Fibroblast of gingiva (primary cell): ENCODE measurements around the gene TMEM45A.
A peak's percentile ranks its signal among the peaks of the same experiment; 100 is the strongest.
"Not testable (repeated sequence)": the region's sequence is repeated elsewhere in the genome, so short reads cannot be mapped to it uniquely, and the experiment has no call there.

ENCODE experiments used
- DNase-seq: peaks from one replicate; pipeline ENCODE4 v3.0.0-alpha.2; 2011; ENCODE audit warnings: low read depth

TMEM45A gene

DNA sequence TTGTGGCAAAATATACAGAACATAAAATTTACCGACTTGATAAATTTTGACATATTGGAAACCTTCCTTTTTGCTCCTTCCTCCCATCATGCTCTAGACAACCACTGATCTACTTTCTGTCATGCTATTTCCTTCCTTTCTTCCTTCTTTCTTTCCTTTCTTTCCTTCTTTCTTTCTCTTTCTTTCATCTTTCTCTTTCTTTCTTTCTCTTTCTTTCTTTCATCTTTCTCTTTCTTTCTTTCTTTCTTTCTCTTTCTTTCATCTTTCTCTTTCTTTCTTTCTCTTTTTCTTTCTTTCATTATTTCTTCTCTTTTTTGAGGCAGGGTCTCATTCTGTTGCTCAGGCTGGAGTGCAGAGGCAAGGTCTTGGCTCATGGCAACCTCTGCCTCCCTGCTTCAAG lies 8.9 kb upstream of the TMEM45A start:
- no peak for DNase-seq

DNA sequence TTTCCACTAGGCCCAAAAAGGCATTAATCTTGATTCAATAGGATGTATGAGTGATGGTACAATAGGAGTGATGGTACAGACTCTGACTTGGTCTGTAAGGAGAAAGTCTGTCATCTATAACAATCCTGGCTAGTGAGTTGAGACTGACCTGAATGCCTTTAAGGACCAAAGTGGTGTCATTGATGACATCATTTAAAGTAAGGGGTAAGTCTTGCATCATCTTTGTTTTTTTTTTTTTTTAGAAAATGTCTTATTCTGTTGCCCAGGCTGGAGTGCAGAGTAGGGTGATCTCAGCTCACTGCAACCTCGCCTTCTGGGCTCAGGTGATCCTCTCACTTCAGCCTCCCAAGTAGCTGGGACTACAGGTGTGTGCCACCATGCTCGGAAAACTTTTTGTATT lies 5.6 kb upstream of the TMEM45A start:
- no peak for DNase-seq

DNA sequence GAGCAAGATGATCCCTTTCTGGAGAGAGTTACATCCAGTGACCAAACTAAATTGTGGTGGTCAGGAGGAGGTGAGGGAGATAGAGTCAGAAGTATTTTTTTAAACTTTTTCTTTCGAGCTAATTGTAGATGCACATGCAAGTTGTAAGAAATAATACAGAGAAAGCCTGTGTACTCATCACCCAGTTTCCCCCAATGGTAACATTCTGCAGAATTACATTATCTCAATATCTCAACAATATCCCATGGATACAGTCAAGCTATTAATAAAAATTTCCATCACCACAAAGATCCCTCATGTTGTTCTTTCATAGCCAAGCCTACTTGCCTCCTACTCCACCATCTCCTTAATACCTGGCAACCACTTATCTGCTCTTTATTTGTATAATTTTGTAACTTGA lies 3.3 kb upstream of the TMEM45A start:
- no peak for DNase-seq

DNA sequence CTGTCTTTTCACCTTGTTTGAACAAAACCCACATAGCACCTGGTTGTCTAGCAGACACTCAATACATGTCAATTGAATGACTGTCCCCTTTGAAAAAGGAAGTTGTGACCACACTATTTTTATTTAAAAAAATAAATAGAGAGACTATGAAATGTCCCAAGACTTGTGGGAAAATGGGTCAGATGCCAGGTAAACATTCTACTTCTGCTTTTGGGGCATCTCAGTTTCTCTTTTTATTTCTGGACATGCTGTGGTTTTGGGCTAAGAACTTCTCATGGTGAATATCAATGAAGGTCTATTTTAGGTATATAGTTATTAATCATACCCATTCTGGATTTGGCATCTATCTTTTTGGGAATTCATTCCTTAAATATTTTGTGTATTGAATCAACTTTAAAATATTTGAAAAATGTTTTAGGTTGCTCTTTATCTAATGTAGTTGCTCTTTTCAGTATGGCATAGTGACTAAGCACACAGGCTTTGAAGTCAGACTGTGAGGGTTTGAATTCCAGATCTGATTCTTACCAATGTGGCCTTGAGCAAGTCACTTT lies 4.4 kb downstream of the TMEM45A start:
- peak; percentile 55 for DNase-seq

DNA sequence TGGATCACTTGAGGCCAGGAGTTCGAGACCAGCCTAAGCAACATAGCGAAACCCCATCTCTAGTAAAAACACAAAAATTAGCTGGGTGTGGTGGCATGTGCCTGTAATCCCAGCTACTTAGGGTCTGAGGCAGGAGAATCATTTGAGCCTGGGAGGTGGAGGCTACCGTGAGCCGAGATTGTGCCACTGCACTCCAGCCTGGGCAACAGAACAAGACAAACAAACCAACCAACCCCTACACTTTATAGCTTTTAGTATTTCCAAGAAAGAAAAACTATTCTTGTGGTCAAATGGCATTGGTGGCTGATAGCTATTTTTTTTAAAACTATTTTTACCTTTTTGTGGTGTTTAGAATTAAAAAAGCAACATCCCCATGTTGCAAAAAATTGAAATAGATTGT lies 7.2 kb downstream of the TMEM45A start:
- DNase-seq, result no peak

DNA sequence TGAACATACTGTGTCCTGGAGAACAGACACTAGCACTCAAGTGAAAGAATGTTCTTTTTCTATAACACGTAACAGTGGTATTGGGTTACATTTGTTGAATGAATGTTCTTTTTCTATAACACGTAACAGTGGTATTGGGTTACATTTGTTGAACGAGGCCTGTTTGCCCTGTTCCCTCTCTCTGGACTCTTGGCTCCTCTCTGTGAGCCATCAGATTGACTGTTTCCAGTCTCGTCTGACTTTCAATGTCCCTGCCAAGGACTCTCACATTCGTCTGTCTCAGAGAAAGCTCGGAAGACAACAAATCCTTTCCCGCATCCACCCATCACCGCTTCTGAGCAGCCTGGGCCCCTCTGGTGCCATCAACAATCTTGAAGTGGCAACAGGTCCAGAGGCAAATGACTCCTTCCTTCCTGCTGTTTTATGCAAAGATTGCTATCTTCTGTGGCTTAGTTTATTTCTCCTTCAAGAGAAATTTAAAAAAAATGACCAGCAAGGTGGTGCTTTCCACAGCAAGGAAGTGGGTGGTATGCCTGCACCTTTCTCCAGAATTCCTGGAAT lies 8.0 kb downstream of the TMEM45A start:
- no peak for DNase-seq

DNA sequence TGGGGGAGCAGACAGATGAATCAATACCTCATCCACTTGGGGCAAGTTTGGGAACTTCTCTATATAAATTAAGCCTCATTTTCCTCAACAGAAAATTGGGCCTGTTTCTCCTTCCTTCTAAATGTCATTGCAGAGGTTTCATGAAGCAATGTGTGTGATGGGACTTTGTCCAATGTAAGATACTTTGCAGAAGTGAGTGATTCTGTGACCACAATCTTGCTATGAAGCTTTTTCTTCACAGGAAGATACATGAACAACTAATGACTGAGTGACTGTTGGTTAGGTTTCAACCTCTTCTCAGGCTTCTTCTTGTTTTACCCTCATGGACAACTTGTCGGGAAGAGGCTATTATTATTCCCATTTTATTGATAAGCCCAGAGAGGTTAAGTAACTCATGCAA lies 11.0 kb downstream of the TMEM45A start:
- DNase-seq, result no peak

DNA sequence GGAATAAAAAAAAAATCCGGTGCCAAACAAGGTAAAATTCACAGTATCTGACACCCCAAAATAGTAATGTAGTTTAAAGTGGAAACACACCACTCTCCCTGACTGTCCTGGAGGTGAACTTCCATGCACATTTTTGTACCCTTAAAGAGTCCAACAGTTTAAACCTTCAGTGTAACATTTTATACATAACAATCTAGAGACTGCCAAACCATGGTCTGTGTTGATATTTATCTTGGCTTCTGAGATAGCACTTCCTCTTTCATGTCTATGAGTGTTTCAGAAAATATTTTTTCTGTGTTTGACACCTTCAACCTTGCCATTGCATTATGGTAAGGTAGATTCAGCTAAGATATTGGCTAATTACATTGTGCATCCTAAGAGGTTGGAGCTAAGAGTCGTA lies 13.9 kb downstream of the TMEM45A start:
- DNase-seq, result no peak

DNA sequence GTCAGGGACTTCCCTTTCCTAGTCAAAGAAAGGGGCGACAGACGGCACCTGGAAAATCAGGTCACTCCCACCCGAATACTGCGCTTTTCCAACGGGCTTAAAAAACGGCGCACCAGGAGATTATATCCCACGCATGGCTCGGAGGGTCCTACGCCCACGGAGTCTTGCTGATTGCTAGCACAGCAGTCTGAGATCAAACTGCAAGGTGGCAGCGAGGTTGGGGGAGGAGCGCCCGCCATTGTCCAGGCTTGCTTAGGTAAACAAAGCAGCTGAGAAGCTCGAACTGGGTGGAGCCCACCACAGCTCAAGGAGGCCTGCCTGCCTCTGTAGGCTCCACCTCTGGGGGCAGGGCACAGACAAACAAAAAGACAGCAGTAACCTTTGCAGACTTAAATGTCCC lies 17.4 kb downstream of the TMEM45A start:
- not testable (repeated sequence) for DNase-seq

DNA sequence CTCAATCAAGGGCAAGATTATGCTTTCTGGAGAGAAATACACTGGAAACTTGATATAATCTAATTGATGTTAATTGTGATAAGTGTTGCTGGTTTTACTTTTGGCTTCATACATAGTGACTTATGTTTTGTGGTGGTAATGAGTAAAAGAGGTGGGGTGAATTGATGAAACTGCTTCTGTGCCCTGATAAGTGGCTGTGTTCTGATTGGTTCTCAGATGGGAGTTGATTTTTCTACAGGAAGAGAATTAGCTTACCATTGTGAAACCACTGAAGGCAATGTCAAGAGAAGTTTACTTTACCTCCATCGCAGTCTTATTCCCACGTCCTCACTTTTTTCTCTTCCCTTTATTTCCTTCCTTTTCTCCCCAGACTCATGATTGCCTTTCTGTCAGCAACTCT lies 23.8 kb downstream of the TMEM45A start:
- no peak for DNase-seq

DNA sequence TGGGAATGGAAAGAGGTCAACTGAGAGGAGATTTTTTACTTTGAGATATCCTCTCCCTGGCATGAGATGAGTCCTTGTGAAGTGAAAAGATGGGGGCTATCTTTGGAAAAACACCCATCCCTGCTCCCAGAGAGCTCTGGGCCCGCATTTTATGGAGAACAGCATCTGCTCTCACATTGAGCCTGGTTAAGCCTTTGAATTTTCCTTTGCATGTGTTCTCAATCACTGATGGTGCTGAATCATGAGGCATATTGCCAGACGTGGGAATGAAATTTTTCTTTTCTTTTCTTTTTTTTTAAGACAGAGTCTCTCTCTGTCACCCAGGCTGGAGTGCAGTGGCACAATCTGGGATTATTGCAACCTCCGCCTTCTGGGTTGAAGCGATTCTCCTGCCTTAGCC lies 24.4 kb downstream of the TMEM45A start:
- DNase-seq, result peak; percentile 73

DNA sequence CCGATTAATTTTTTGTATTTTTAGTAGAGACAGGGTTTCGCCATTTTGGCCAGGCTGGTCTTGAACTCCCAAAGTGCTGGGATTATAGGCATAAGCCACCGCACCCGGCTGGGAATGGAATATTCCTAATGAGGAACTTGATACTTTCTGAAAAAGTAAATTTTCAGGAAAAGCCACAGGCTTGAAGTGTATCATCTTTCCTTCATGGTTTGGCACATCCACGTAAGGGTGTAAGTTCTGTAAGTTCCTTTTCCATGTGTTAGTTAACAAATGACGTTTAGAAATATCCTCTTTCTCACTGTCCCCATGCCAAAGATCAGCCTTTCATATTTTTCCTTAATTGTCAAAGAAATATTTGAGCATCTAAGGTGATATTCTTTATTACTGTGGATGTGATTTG lies 24.9 kb downstream of the TMEM45A start:
- DNase-seq, result peak; percentile 81

DNA sequence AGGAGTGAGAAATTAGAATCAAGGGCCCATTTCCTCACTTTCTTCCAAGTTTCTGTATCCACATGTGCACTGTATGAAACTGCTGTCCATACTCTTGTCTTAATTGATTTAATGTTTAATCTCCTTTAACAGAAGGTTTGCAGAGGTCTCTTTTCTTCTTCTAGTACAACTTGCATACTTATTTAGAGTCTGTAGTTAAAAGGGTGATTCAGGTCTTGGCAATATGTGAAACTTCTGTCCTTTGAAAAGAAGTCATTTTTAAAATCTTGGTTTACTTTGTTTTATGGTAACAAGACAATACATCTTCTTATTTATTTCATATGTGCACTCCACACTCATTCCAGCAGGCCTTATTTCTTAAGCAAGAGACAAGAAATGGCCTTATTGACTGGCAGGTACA lies 25.8 kb downstream of the TMEM45A start:
- peak; percentile 4 for DNase-seq

DNA sequence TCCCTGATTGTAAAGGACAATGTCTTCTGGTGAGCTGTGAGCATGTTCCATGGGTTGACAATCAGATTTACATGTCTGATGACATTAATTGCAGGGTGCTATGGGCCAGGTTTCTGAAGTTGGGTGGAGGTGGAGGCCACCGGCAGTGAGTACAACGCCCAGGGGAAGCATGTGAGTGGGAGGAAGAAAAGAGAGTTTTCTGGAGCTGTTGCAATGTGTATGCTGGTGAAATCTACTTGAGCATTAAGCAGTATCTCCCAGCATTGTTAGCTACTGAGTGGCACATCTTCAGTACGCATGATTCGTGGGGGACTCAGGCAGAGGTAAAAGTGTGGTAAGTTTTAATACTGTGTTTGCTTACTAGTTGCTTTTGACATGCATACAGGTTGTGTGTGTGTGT lies 26.6 kb downstream of the TMEM45A start:
- no peak for DNase-seq

DNA sequence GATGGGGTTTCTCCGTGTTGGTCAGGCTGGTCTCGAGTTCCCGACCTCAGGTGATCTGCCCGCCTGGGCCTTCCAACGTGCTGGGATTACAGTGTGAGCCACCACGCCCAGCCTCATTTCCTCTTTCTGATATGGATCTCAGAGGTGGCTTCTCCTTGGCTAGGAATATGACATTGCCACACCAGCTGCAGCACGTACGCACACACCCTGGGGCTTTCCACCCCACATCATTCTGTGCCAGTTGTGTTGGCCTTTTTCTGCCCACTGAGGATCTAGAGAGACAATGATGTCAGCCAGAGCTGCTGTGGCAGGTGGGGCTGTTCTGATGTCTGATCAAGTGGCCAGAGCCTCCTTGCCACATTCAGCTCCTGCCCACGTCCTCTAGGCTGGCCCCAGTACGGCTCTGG lies 29.0 kb downstream of the TMEM45A start:
- DNase-seq, result no peak

DNA sequence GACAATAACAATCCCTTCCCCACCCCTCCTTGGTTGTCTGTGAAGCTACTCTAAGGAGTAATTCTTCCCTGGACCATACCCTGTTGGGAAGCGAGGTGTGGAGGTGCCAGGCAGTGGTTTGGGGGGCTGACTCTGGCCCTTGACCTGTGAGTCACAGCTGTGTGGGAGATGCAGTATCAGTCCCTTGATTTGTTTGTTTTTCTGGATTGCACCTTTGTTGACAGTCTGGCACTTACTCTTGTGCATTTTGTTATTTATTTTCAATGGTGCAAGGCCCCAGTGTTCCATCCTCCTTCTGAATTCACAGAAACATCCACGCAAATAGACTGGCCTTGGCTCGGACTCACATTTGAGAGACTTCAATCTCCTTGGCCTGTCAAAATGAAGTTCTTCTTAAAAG lies 29.7 kb downstream of the TMEM45A start:
- DNase-seq, result no peak

DNA sequence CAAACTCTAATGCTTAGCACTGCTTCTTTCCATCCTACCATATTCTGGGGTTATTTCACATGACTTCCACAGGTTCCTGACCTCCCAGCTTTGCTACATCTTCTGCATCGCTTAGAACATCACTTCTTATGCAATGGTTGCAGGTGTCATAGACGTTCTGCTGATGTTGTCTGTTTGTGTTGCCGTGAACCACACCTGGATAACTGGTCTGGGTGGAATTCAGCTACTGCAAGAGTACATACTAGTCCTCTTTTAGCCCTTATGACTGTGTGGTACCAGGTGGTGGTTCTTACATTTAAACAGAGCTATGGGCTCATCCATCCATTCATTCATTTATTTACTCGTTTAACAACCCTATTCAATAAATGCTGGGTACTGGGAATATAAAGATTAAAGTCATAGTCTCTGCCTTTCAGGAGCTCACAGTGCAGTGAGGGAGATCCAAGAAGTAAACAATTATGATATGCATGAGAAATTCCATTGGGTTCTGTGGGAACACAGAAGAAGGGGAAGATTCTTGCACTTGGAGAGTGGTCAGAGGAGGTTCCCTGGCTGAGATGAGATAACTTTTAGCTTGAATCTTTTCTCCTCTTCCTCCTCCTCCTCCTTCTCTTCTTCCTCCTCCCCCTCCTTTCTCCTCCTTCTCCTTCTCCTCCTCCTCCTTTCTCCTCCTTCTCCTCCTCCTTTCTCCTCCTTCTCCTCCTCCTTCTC lies 30.8 kb downstream of the TMEM45A start:
- no peak for DNase-seq

DNA sequence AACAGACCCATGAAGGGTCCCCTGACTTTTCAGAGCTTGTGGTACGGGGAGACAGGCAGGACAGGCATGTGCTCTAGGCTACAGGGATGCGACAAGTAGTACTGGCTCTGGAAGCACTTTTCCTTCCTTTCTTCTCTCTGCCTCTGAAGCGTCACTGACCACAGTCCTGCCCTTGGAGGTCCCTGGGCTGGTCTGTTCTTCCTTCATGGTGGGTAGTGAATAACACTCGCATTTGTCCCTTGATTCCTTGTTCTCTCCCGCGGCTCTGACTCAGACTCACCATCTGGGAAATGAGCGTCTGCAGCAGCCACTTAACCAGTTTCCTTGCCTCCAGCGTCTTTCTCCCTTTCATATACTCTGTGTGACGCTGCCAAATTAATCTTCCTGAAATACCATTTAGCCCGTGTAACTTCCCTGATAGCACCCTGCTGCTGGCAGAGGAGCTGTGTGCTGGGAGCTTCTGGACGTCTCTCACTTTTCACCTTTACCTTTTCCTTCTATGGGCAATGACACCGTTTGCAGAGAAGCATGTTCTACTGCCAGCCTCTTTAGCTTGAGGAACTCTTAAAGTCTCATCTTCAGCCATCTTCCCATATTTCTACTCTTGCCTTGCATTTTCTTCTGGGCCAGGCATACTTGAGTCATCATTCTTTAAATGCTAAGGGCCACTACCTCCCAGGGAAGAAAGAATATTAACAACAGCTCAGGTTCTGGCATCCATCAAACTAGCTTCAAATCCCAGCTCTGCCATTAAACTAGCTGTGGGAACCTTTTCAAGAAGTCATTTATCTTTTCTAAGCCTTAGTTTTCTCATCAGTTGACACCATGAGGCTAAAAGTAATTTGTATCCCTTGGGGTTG lies 33.6 kb downstream of the TMEM45A start:
- peak; percentile 72 for DNase-seq

DNA sequence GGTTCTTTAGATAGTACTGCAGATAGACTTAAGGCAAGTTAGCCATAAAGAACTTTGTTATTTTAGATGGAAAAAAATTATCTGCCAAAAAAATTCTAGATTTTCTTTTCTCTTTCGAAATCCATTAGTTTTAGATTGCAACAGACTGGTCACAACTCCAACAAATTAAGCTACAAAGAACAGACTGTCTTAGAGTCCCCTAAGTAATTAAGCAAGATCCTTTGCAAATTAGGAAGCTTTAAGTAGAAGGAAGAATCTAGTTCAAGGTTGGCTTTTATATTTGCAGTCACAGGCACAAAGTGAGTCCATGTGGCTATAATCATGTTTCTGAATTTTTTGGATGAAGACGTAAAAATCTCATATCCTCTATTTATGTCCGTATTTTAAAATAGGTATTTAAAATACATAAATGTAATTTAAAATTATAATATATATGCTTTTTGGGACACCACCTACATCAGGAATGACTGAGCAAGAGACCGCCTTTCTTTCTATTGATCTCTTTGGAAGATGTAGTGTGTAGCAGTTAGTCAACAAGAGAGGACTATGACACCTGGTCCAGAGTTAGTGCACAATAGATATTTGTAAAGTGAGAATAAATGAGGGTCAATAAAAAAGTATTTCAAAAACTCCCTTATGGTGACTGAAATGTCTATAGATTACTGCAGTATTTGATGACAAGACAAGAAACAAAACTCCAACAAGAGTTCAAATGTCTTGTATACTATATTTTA lies 34.4 kb downstream of the TMEM45A start:
- peak; percentile 74 for DNase-seq

DNA sequence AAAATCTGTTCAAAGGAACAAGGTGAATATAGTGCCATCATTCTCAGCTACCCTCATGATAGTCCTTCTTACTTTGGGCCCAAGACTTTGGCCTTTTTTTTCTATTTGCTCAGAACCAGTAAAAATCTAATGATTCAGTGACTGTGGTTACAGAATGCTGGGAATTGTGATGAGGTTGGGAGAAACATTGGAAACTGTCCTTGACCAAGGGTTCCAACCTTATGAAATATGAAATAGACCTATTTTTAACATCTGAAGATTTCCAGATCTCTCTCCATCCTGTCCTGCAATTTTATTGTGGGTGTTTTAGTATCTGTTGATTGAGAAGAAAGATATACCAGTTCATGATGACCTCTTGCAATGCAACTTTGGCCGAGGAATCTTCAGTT lies 34.9 kb downstream of the TMEM45A start:
- no peak for DNase-seq

DNA sequence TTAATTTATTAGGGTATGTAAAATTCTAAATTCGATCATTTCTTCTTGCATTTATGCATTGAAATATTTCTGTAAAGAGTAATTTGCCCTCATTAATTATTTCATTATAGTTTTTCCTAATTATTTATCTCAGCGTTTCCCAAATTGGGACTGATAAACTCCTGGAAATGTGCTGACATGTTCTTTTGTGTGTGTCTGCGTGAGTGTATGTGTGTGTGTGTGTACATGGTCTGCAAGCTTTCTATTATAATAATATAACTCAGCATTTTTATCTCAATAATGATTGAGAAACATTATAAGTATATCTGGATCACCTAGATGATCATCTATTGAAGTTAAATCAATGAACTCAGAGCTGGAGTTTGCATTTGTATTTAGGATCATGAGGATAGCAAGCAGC lies 38.7 kb downstream of the TMEM45A start:
- DNase-seq, result no peak

DNA sequence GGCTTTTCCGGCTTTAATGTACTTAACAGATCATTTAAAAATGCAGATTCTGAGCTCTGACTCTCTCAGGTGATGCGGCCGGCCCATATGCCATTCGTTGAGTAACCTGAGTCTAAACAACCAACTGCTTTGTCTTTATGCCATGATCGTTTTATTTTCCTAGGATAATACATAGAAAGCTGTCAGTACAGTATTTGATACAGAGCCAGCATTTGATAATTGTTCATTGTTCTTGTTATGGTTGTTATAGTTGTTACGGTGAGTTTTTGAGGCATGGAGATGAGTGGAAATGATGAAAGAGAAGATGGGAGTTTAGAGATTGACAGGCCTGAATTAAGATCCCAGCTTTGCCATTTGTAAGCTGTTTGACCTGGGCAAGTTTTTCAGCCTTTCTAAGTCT lies 40.0 kb downstream of the TMEM45A start:
- no peak for DNase-seq
